ENCODE measurements around the gene IFT88.

IFT88 gene

GRCh38 chr13:20616059-20616797, 49.3 kb downstream of the IFT88 start:
- Histone ChIP-seq H3F3A (ENCODE audit: insufficient read depth) (no peaks in the 10 kb centered on the region), H3K36me3 (ENCODE audit: low read length) (no peaks in the 10 kb centered on the region), H2AFZ (ENCODE audit: low read depth, low read length, severe bottlenecking) (no peak overlapping the region), H3K4me2 (ENCODE audit: low read depth, low read length, poor library complexity, severe bottlenecking) (no peak overlapping the region), H3K4me3 (ENCODE audit: insufficient read depth, low read length, poor library complexity, severe bottlenecking) (no peak overlapping the region), H3K9ac (ENCODE audit: low read length) (no peak overlapping the region), H3K9me2 (replicated peaks; ENCODE audit: insufficient read depth, low read length) (no peaks in the 10 kb centered on the region), H3K9me3 (ENCODE audit: insufficient read depth, low read length) (no peaks in the 10 kb centered on the region), H3K27me3 (ENCODE audit: low read length) (no peaks in the 10 kb centered on the region), H3K79me2 (ENCODE audit: insufficient read depth, low read length) (no peaks in the 10 kb centered on the region), H3K27ac (ENCODE audit: low read depth, low read length) (no peak overlapping the region), H4K20me1 (ENCODE audit: low read depth, low read length) (no peaks in the 10 kb centered on the region)
- no peak for TF ChIP-seq EZH2phosphoT487 (conservative IDR thresholded peaks at IDR 0.05; ENCODE audit: low read length)

- Histone ChIP-seq H4K20me1 (ENCODE audit: low read depth, low read length) (no peaks in the 10 kb centered on the region), H3K36me3 (ENCODE audit: low read length) (no peaks in the 10 kb centered on the region), H3K27ac (ENCODE audit: low read depth, low read length) (no peak overlapping the region), H3K9me3 (ENCODE audit: insufficient read depth, low read length) (no peaks in the 10 kb centered on the region), H3K4me3 (ENCODE audit: insufficient read depth, low read length, poor library complexity, severe bottlenecking) (no peak overlapping the region), H2AFZ (ENCODE audit: low read depth, low read length, severe bottlenecking) (no peak overlapping the region), H3F3A (ENCODE audit: insufficient read depth) (no peaks in the 10 kb centered on the region), H3K27me3 (ENCODE audit: low read length) (no peaks in the 10 kb centered on the region), H3K79me2 (ENCODE audit: insufficient read depth, low read length) (no peaks in the 10 kb centered on the region), H3K9ac (ENCODE audit: low read length) (no peak overlapping the region), H3K4me2 (ENCODE audit: low read depth, low read length, poor library complexity, severe bottlenecking) (no peak overlapping the region), H3K9me2 (replicated peaks; ENCODE audit: insufficient read depth, low read length) (no peaks in the 10 kb centered on the region)
- TF ChIP-seq CTCF (IDR thresholded peaks at IDR 0.05; ENCODE audit: insufficient read depth, low read length, poor library complexity, severe bottlenecking) (no peak), EZH2phosphoT487 (conservative IDR thresholded peaks at IDR 0.05; ENCODE audit: low read length) (no peak)
Measured at GRCh38 chr13:20623000-20623399, 56.0 kb downstream of the IFT88 start.

GRCh38 chr13:20624213-20624612, 57.3 kb downstream of the IFT88 start:
- Histone ChIP-seq H3K4me3 (ENCODE audit: insufficient read depth, low read length, poor library complexity, severe bottlenecking) (no peak overlapping the region), H3K9me3 (ENCODE audit: insufficient read depth, low read length) (no peaks in the 10 kb centered on the region), H2AFZ (ENCODE audit: low read depth, low read length, severe bottlenecking) (no peak overlapping the region), H3K4me2 (ENCODE audit: low read depth, low read length, poor library complexity, severe bottlenecking) (no peak overlapping the region), H4K20me1 (ENCODE audit: low read depth, low read length) (no peaks in the 10 kb centered on the region), H3K9me2 (replicated peaks; ENCODE audit: insufficient read depth, low read length) (no peaks in the 10 kb centered on the region), H3K79me2 (ENCODE audit: insufficient read depth, low read length) (no peaks in the 10 kb centered on the region), H3K27me3 (ENCODE audit: low read length) (no peaks in the 10 kb centered on the region), H3K36me3 (ENCODE audit: low read length) (no peaks in the 10 kb centered on the region), H3K27ac (ENCODE audit: low read depth, low read length) (no peak overlapping the region), H3F3A (ENCODE audit: insufficient read depth) (no peaks in the 10 kb centered on the region), H3K9ac (ENCODE audit: low read length) (no peak overlapping the region)
- TF ChIP-seq EZH2phosphoT487 (conservative IDR thresholded peaks at IDR 0.05; ENCODE audit: low read length) (no peak), CTCF (IDR thresholded peaks at IDR 0.05; ENCODE audit: insufficient read depth, low read length, poor library complexity, severe bottlenecking) (no peak)

- Histone ChIP-seq H3K79me2 (ENCODE audit: insufficient read depth, low read length) (no peaks in the 10 kb centered on the region), H3K9me3 (ENCODE audit: insufficient read depth, low read length) (no peaks in the 10 kb centered on the region), H3K27ac (ENCODE audit: low read depth, low read length) (no peak overlapping the region), H2AFZ (ENCODE audit: low read depth, low read length, severe bottlenecking) (no peak overlapping the region), H3F3A (ENCODE audit: insufficient read depth) (no peaks in the 10 kb centered on the region), H3K4me2 (ENCODE audit: low read depth, low read length, poor library complexity, severe bottlenecking) (no peak overlapping the region), H3K27me3 (ENCODE audit: low read length) (no peaks in the 10 kb centered on the region), H3K36me3 (ENCODE audit: low read length) (no peaks in the 10 kb centered on the region), H3K9ac (ENCODE audit: low read length) (no peak overlapping the region), H4K20me1 (ENCODE audit: low read depth, low read length) (no peaks in the 10 kb centered on the region), H3K4me3 (ENCODE audit: insufficient read depth, low read length, poor library complexity, severe bottlenecking) (no peak overlapping the region), H3K9me2 (replicated peaks; ENCODE audit: insufficient read depth, low read length) (no peaks in the 10 kb centered on the region)
- TF ChIP-seq EZH2phosphoT487 (conservative IDR thresholded peaks at IDR 0.05; ENCODE audit: low read length) (no peak), CTCF (IDR thresholded peaks at IDR 0.05; ENCODE audit: insufficient read depth, low read length, poor library complexity, severe bottlenecking) (no peak)
Measured at GRCh38 chr13:20633802-20634201, 66.8 kb downstream of the IFT88 start.

Measured in SU-DHL-6 (cell line).